HepG2 (cell line): ENCODE results near the gene ZNF287. TPM values are rescaled to one million over a fixed set of nuclear protein-coding genes. Genes with fewer than 3 reads are reported as not detected.

Experiments
- AGO1 ChIP-seq: fragments of 200-400 bp; formaldehyde crosslinking; IDR thresholded peaks from 2 replicates; pipeline ENCODE4 v1.6.1; 2017; ENCODE audit warnings: mild to moderate bottlenecking, low read depth, low read length, moderate library complexity; ENCODE audit not compliant: poor library complexity, severe bottlenecking
- CBX5 ChIP-seq: sonication (generic); formaldehyde crosslinking; IDR thresholded peaks from 2 replicates; pipeline ENCODE4 v1.4.0; 2020; ENCODE audit warnings: missing genetic modification reagents, borderline replicate concordance
- CHD2 ChIP-seq: IDR thresholded peaks from 2 replicates; pipeline ENCODE4 v1.6.1; 2011; ENCODE audit warnings: low read depth, low read length, improper control_type of control experiment
- GTF3A ChIP-seq: sonication (generic); formaldehyde crosslinking; conservative IDR thresholded peaks from 2 replicates; pipeline ENCODE4 v1.4.0; 2020; ENCODE audit warnings: mild to moderate bottlenecking, missing genetic modification reagents
- KAT7 ChIP-seq: IDR thresholded peaks from 2 replicates; pipeline ENCODE4 v1.6.1; 2018; ENCODE audit warnings: borderline replicate concordance, missing compliant biosample characterization
- RARA ChIP-seq: IDR thresholded peaks from 2 replicates; pipeline ENCODE4 v1.6.1; 2016; ENCODE audit warnings: missing genetic modification reagents, missing compliant biosample characterization
- SAP130 ChIP-seq: IDR thresholded peaks from 2 replicates; pipeline ENCODE4 v1.6.1; 2016; ENCODE audit warnings: low read depth
- SP5 ChIP-seq: IDR thresholded peaks from 2 replicates; pipeline ENCODE4 v1.6.1; 2016; ENCODE audit warnings: low read depth, borderline replicate concordance
- SRSF1 ChIP-seq: fragments of 200-400 bp; formaldehyde crosslinking; optimal IDR thresholded peaks from 2 replicates; pipeline ENCODE3; 2017; ENCODE audit warnings: mild to moderate bottlenecking, low read depth, low read length, moderate library complexity
- ZNF337 ChIP-seq: sonication (generic); formaldehyde crosslinking; IDR thresholded peaks from 2 replicates; pipeline ENCODE4 v1.5.1; 2020; ENCODE audit warnings: missing genetic modification reagents, low read depth, mild to moderate bottlenecking, borderline replicate concordance
- ZNF703 ChIP-seq: sonication (generic); formaldehyde crosslinking; IDR thresholded peaks from 2 replicates; pipeline ENCODE4 v1.5.1; 2020; ENCODE audit warnings: missing genetic modification reagents, mild to moderate bottlenecking, moderate library complexity, borderline replicate concordance
- ZNF780A ChIP-seq: sonication (generic); formaldehyde crosslinking; IDR thresholded peaks from 2 replicates; pipeline ENCODE4 v1.8.0; 2022; ENCODE audit warnings: mild to moderate bottlenecking, missing genetic modification reagents, moderate library complexity
- polyA plus RNA-seq, 8 experiments: library from polyadenylated mRNA; depleted of rRNA in 3 of 8; stranded (reverse) in 7 of 8; unstranded in 1 of 8; fragments of >200 nt; fragmentation: Illumina TruSeq in 4 of 8; extraction: Trizol in 4 of 8; gene quantifications; 2 replicates each; pipeline versions ENCODE4 v1.2.1 to v1.2.3, GENCODE V29; 2011 to 2016; ENCODE audit warnings: low read depth in 4 of 8, missing spikeins in 1 of 8, mixed read lengths in 1 of 8; ENCODE audit not compliant: insufficient read depth in 1 of 8
- total RNA-seq, 5 experiments: library from RNA; depleted of rRNA; stranded (reverse); fragments of >200 nt; fragmentation: Illumina TruSeq; extraction: Trizol; gene quantifications; 2 replicates each; pipeline ENCODE4 v1.2.3, GENCODE V29; 2016; ENCODE audit warnings: low read depth in 1 of 5
- TF ChIP-seq, protein P1 (sequence below): sonication (generic); formaldehyde crosslinking; IDR thresholded peaks from 2 replicates; pipeline ENCODE4 v1.4.0; 2020; ENCODE audit warnings: missing genetic modification reagents
- TF ChIP-seq, protein P2 (sequence below): IDR thresholded peaks from 2 replicates; pipeline ENCODE4 v1.4.0; 2020; ENCODE audit warnings: mild to moderate bottlenecking, missing genetic modification reagents
- TF ChIP-seq, protein P3 (sequence below): sonication (generic); formaldehyde crosslinking; IDR thresholded peaks from 2 replicates; pipeline ENCODE4 v1.5.1; 2020; ENCODE audit warnings: mild to moderate bottlenecking, missing genetic modification reagents, borderline replicate concordance

Gene ZNF287
- total and polyA plus RNA-seq, 2 of the 13 experiments (the other 11 are each of a cell fraction or from before 2014, with no cell fraction given) = 0.21 TPM; not detected in 1

DNA sequence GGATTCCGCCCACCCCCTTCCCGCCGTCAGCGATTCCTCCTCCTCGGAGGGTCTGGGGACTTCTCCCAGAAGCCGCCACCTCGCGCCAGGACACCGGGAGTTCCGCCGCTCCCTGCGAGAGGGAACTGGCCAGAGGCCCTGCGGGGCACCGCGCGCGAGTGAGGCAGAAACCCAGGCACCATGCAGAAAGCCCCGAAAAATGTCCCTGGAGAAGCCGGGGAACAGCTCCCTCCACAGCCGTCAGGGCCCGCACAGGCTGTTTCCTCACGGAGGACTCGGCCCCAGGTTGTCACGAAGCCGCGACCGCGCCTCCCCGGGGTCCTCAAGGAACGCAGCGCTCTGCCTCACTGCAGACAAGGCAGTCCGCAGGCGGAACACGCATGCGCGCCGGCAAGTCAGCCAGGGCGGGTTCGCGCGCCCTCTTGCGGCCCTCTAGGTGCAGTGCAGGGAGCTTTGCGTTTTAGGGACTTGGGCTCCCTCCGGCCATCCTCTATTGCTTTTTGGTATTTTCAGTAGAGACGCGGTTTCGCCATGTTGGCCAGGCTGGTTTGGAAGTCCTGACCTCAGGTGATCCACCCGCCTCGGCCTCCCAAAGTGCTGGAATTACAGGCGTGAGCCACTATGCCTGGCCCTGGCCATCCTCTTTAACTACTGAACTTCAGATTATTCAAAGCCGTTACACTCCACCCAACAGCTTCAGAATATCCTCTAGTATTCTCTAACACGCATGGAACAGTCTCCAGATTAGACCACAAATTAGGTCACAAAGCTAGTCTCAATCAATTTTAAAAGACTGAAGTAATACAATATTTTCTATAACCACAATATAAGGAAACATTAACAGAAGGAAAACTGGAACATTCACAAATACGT is 20.3 kb upstream of the ZNF287 start (continued):
- TF ChIP-seq ZNF703 (no peak; the same call in 1 of the 2 replicates), GTF3A (no peak), ZNF337 (CRISPR knock-in tag) (no peak), CHD2 (no peak), SRSF1 (peak; percentile 59), RARA (CRISPR knock-in tag) (no peak), CBX5 (CRISPR knock-in tag) (0 out of 2 replicates have a peak, but pooled peaks have one; percentile 13), KAT7 (CRISPR knock-in tag) (no peak), SAP130 (CRISPR knock-in tag) (peak; percentile 48), ZNF780A (no peak), SP5 (CRISPR knock-in tag) (no peak), AGO1 (no peak)
- TF ChIP-seq, protein P1, sequence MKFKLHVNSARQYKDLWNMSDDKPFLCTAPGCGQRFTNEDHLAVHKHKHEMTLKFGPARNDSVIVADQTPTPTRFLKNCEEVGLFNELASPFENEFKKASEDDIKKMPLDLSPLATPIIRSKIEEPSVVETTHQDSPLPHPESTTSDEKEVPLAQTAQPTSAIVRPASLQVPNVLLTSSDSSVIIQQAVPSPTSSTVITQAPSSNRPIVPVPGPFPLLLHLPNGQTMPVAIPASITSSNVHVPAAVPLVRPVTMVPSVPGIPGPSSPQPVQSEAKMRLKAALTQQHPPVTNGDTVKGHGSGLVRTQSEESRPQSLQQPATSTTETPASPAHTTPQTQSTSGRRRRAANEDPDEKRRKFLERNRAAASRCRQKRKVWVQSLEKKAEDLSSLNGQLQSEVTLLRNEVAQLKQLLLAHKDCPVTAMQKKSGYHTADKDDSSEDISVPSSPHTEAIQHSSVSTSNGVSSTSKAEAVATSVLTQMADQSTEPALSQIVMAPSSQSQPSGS (CRISPR knock-in tag) = no peak; the same call in 1 of the 2 replicates
- TF ChIP-seq, protein P2, sequence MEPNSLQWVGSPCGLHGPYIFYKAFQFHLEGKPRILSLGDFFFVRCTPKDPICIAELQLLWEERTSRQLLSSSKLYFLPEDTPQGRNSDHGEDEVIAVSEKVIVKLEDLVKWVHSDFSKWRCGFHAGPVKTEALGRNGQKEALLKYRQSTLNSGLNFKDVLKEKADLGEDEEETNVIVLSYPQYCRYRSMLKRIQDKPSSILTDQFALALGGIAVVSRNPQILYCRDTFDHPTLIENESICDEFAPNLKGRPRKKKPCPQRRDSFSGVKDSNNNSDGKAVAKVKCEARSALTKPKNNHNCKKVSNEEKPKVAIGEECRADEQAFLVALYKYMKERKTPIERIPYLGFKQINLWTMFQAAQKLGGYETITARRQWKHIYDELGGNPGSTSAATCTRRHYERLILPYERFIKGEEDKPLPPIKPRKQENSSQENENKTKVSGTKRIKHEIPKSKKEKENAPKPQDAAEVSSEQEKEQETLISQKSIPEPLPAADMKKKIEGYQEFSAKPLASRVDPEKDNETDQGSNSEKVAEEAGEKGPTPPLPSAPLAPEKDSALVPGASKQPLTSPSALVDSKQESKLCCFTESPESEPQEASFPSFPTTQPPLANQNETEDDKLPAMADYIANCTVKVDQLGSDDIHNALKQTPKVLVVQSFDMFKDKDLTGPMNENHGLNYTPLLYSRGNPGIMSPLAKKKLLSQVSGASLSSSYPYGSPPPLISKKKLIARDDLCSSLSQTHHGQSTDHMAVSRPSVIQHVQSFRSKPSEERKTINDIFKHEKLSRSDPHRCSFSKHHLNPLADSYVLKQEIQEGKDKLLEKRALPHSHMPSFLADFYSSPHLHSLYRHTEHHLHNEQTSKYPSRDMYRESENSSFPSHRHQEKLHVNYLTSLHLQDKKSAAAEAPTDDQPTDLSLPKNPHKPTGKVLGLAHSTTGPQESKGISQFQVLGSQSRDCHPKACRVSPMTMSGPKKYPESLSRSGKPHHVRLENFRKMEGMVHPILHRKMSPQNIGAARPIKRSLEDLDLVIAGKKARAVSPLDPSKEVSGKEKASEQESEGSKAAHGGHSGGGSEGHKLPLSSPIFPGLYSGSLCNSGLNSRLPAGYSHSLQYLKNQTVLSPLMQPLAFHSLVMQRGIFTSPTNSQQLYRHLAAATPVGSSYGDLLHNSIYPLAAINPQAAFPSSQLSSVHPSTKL (CRISPR knock-in tag) = peak; percentile 29; the same call in 1 of the 2 replicates
- TF ChIP-seq, protein P3, sequence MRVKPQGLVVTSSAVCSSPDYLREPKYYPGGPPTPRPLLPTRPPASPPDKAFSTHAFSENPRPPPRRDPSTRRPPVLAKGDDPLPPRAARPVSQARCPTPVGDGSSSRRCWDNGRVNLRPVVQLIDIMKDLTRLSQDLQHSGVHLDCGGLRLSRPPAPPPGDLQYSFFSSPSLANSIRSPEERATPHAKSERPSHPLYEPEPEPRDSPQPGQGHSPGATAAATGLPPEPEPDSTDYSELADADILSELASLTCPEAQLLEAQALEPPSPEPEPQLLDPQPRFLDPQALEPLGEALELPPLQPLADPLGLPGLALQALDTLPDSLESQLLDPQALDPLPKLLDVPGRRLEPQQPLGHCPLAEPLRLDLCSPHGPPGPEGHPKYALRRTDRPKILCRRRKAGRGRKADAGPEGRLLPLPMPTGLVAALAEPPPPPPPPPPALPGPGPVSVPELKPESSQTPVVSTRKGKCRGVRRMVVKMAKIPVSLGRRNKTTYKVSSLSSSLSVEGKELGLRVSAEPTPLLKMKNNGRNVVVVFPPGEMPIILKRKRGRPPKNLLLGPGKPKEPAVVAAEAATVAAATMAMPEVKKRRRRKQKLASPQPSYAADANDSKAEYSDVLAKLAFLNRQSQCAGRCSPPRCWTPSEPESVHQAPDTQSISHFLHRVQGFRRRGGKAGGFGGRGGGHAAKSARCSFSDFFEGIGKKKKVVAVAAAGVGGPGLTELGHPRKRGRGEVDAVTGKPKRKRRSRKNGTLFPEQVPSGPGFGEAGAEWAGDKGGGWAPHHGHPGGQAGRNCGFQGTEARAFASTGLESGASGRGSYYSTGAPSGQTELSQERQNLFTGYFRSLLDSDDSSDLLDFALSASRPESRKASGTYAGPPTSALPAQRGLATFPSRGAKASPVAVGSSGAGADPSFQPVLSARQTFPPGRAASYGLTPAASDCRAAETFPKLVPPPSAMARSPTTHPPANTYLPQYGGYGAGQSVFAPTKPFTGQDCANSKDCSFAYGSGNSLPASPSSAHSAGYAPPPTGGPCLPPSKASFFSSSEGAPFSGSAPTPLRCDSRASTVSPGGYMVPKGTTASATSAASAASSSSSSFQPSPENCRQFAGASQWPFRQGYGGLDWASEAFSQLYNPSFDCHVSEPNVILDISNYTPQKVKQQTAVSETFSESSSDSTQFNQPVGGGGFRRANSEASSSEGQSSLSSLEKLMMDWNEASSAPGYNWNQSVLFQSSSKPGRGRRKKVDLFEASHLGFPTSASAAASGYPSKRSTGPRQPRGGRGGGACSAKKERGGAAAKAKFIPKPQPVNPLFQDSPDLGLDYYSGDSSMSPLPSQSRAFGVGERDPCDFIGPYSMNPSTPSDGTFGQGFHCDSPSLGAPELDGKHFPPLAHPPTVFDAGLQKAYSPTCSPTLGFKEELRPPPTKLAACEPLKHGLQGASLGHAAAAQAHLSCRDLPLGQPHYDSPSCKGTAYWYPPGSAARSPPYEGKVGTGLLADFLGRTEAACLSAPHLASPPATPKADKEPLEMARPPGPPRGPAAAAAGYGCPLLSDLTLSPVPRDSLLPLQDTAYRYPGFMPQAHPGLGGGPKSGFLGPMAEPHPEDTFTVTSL (CRISPR knock-in tag) = no peak
